AG09319 (cell line): ENCODE results near the gene GLP1R.
"Not testable (repeated sequence)": the region's sequence is repeated elsewhere in the genome, so short reads cannot be mapped to it uniquely, and the experiment has no call there.

Source experiments
- DNase-seq: peaks from one replicate; pipeline ENCODE4 v3.0.0-alpha.2; 2010; ENCODE audit warnings: low read depth; ENCODE audit errors: extremely low read depth
- TF ChIP-seq, protein P1 (sequence below): IDR thresholded peaks from 2 replicates; pipeline ENCODE4 v1.5.1; 2011; ENCODE audit warnings: low read depth, mild to moderate bottlenecking, inconsistent platforms, low read length, moderate library complexity

GLP1R gene

DNA sequence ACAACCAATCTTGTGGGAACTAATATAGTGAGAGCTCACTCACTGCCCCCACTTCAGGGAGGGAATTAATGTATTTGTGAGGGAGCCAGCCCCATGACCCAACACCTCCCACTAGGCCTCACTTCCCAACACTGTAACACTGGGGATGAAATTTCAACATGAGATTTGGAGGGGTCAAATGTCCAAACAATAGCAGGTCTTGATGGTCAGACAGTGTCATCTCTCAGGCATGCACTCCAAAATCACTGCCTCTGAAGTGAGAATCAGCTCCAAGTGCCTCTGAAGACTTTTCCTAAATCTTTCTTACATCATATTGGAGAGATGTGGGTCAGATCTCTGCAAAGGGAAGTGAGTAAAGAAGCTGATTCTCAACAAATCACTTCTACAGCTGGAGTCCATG lies 80.3 kb downstream of the GLP1R start:
- no peak for DNase-seq
- TF ChIP-seq, protein P1, sequence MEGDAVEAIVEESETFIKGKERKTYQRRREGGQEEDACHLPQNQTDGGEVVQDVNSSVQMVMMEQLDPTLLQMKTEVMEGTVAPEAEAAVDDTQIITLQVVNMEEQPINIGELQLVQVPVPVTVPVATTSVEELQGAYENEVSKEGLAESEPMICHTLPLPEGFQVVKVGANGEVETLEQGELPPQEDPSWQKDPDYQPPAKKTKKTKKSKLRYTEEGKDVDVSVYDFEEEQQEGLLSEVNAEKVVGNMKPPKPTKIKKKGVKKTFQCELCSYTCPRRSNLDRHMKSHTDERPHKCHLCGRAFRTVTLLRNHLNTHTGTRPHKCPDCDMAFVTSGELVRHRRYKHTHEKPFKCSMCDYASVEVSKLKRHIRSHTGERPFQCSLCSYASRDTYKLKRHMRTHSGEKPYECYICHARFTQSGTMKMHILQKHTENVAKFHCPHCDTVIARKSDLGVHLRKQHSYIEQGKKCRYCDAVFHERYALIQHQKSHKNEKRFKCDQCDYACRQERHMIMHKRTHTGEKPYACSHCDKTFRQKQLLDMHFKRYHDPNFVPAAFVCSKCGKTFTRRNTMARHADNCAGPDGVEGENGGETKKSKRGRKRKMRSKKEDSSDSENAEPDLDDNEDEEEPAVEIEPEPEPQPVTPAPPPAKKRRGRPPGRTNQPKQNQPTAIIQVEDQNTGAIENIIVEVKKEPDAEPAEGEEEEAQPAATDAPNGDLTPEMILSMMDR = no peak

GRCh38 chr6:39130691-39131090 lies 82.1 kb downstream of the GLP1R start:
- DNase-seq = no peak

GRCh38 chr6:39134761-39135160 lies 86.2 kb downstream of the GLP1R start:
- not testable (repeated sequence) for DNase-seq

More at GRCh38 chr6:39130691-39131090, 82.1 kb downstream of the GLP1R start:
- TF ChIP-seq, protein P1 = no peak

DNA sequence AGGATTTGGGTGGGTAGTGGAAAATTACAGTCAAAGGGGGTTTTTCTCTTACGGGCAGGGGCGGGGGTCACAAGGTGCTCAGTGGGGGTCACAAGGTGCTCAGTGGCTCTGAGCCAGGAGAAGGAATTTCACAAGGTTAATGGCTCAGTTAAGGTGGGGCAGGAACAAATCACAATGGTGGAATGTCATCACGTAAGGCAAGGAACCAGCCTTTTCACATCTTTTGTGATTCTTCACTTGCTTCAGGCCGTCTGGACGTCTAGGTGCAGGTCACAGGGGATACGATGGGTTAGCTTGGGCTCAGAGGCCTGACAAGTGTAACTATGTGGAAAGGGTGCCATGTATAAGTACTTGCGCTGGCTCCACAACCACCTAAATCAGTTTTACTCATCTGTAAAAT lies 87.6 kb downstream of the GLP1R start:
- not testable (repeated sequence) for DNase-seq

GRCh38 chr6:39137245-39137644 lies 88.7 kb downstream of the GLP1R start:
- TF ChIP-seq, protein P1 = no peak
- no peak for DNase-seq
